HG02970 (cell line): Measurements from ENCODE around the gene MAB21L4.

Experiments used
- ATAC-seq: cut with Tn5 transposase; IDR thresholded peaks from one replicate; pipeline ENCODE4 v1.9.1; 2021; ENCODE audit warnings: mild to moderate bottlenecking, moderate library complexity, moderate number of reproducible peaks; ENCODE audit not compliant: unreplicated experiment, low FRiP score

The MAB21L4 gene

DNA sequence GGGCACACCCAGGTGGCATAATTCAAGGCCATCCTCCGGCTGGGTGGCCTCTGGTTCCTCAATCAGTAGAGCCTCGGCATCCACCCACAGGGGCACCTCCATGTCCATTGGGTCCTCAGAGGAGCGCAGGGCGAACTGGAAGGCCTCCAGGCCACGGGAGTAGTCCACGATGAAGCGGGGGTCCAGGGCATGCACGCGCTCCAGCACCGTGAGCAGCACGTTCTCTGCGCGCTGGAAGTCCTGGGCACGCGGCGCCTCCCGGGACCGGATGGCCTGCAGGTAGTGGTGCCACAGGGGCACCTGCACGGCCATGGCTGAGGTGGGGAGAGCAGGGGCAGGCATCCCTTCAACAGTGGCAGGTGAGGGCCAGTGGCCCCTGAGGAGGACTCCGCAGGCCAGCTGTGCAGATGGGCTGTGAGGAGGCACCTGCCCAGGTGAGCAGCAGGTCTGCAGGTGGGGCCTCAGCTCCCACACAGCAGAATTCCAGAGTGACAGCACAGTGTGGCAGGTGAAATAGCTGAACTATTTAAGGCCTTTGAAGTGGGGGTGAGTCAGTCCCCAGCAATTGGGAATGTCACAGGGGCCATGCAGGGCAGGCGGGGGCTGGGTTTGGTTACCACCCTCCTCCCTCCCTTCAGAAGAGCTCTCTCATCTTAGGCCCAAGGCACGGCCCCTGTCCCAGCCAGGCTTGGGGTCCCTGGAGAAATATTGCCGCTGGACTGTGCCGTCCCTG, at the start of gene MAB21L4:
MAB21L4 (minus strand) TSS at position 501 of the 733 bp plus-strand sequence; CDS start at position 342, 159 bp downstream.
- no peak for ATAC-seq

DNA sequence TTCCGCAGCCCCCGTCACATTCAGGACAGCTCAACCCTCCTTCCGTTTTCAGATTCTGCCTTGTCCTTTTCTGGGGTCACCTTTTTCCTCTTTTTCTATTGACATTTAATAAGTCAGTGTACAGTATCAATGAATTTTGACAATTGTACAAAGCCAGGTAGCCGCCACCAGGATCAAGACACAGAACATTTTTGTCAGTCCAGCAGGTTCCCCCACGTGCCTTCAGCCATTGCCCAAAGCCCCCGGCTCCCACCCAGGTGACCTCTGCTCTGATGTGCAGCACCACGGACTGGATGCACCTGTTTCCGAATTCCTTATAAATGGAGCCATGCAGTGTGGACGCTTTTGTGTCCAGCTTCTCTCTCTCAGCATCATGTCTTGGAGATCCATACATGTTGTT, 40.1 kb upstream of the MAB21L4 start:
- ATAC-seq, result no peak

DNA sequence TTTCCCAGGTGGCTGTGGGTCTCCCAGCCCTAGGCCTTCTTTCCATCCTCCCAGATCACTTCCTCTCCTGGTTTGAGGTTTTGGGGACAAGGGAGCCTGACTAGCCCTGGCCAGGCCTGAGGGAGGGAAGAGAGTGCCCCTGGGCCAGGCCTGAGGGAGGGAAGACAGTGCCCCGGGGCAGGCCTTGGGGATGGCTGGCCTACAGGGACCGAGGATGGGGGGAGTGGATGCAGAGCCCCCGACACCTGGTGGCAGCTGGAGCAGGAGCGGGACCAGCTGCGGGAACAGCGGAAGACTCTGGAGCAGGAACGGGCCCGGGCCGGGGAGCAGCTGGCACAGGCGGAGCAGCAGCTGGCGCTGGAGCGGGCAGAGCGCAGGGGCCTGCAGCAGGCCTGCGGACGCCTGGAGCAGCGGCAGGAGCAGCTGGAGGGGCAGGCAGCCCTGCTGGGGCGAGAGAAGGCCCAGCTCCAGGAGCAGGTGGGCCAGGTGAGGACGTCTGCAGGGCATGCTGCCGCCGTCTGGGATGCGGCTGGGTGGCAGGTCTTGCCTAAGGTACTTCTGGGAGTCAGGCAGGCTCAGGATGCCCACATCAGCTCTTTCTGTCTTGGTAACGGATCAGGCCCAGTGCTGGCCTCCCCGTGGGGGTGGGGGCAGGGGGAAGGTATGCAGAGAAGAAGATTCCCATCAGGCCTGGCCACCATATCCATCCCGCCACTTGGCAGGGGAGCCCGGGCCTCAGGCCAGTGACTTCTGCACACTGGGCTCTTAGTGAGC, 39.3 kb upstream of the MAB21L4 start:
- no peak for ATAC-seq

DNA sequence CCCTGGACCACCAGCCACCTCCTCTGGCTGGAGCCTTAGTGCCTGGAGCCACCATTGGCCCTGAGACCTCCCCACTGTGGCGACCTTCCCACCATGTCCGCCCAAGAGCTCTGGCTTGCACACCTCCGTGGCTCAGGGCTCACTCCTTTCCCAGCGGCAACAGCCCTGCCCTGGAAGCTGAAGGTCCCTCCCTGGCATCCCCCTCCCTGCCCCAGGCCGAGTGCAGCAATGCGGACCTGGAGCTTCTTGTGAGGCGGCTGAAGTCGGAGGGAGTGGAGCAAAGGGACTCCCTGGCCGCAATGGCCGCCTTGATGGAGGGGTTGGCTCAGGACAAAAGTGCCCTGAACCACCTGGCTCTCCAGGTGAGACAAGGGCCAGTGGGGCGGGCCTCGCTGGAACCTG, 38.7 kb upstream of the MAB21L4 start:
- no peak for ATAC-seq

DNA sequence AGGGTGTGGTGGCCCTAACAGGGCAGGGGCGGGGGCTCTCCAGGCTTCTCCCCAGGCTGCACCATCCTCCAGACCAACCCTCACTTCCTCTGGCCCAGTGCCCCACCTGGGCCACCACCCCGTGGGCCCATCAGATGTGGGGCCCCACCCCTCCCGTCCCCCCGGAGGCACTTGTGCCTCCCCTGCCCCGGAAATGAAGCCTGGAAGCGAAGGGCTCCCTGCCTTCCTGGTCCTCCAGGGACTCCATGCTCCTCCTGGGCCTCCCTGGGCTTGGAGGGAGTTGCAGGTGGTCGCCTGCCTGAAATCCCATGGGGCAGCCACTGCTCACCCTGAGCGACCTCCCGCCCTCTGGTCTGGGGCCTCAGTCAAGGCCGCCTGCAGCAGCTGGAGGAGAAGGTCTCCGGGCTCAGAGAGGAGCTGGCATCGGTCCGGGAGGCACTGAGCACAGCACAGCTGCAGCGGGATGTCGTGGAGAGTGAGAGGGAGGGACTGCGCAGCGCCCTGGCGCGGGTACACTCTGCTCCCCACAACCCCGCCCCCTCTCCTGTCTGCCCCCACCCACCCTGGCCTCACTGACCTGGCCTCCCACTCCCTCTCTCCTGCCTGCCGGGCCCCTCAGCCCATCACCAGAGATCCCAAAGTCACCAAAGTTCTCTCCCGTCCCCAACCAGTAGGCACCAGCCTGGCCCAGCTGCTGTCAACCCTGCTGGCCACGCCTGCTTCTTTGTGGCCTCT, 38.2 kb upstream of the MAB21L4 start:
- ATAC-seq, result no peak

GRCh38 chr2:240933048-240933965, 37.4 kb upstream of the MAB21L4 start:
- no peak for ATAC-seq

- ATAC-seq, result no peak
Observed at GRCh38 chr2:240932724-240933047, 36.7 kb upstream of the MAB21L4 start.

- ATAC-seq, result no peak
Observed at GRCh38 chr2:240932001-240932723, 36.2 kb upstream of the MAB21L4 start.

GRCh38 chr2:240931319-240931949, 35.5 kb upstream of the MAB21L4 start:
- no peak for ATAC-seq

DNA sequence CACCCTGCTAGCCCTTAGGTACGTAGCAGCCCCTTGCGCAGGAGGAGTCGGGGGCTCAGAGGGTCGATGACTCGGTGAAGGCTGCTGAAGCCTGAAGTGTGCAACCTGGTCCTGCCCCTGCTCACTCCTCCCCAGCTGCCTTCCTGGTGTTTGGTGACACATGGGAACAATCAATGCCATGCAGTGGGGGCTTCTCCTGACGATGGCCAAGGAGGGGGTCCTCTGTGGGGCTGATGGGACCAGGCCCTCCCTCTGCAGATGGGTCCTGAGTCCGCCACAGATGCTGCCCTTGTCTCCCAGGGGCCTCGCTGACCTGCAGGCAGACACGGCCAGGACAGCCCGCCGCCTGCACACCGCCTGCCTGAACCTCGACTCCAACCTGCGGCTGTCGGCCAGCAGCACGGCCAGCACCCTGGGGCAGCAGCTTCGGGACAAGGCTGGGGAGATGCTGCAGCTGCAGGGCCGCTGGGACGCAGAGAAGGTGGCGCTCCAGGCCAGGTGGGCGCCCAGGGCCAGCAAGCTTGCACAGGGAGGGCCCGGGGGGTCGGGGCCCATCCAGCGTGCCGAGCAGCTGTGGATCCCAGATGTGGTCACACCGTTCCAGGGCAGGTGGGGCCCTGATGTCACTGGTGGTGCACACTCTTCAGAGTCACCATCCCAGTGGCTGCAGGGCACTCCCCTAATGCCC, 34.8 kb upstream of the MAB21L4 start:
- ATAC-seq, result no peak

DNA sequence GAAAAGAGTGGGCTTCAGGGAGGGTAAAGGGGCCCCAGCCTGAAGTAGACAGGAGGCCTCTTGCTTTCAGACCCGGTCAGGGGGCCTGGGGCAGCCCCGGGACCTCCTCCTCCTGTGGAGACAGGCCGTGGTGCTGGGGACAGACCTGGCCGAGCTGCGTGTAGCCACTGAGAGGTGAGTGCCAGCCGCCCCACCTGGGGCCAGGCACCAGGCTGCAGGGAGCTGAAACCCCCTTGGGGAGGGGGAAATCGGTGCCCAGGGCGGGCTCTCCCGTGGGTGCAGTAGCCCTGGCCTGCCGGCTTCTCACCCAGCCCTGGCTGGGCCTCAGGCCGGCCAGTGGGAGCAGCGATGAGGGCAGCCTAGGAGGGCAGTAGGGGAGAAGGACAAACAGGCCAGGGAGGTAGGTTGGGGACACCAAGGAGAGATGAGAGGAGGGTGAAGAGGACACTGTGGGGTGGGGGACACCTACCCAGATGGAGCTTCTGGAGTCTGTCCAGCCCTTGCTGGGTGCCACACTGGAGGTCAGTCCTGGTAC, 34.2 kb upstream of the MAB21L4 start:
- ATAC-seq, result no peak

- ATAC-seq, result no peak
Observed at GRCh38 chr2:240929364-240930095, 33.6 kb upstream of the MAB21L4 start.

DNA sequence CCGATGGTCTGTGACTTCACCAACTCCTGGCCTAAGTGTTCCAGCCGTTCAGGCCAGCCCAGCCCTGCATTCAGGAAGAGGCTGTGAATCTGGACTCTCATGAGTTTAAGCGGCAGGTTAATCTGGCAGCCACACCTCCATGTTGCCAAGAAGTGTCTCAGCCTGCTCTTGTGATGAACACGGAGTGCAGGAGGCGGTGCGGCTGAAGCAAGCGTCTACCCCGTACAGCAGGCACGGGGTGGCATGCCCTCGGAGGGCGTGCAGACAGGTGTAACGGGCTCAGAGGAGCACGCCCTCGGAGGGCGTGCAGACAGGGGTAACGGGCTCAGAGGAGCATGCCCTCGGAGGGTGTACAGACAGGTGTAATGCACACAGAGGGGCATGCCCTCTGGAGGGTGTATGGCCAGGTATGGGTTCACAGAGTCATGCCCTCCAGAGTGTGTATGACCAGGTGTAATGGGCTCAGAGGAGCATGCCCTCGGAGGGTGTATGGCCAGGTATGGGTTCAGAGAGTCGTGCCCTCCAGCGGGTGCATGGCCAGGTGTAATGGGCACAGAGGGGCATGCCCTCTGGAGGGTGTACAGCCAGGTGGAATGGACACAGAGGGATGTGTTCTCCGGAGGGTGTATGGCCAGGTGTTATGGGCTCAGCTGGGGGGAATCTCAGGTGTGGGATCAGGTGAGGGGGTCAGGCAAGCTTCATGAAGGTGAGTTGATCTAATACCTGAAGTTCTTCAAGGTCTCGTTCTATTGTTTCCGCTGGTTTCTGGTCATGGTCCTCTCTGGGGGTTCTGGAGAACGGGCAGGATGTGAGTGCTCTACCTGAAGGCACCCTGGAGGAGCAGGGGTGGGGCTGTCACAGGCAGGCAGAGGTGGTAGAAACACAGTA, 32.8 kb upstream of the MAB21L4 start:
- no peak for ATAC-seq

DNA sequence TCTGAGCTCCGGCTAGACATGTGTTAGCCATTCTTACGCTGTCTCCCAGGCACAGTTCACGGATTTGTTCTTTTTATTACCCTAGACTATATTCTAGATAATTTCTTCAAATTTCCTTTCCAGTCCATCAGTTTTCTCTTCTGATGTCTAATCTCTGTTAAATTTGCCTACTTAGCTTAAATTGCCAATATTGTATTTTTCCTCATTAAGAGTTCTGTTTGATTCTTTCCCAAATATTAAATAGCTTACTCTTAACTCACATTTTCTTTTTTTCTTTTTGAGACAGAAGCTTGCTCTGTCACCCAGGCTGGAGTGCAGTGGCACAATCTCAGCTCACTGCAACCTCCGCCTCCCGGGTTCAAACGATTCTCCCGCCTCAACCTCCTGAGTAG, 31.4 kb upstream of the MAB21L4 start:
- no peak for ATAC-seq

GRCh38 chr2:240926516-240927389, 30.8 kb upstream of the MAB21L4 start:
- no peak for ATAC-seq
